NCI-H2081 (cell line): Measurements from ENCODE around the gene ANKRD65.
A peak's percentile ranks its signal among the peaks of the same experiment; 100 is the strongest.

ENCODE experiments used
- DNase-seq, 2 experiments: peaks; one replicate each; lab custom pipeline; 2025; lab: John Stamatoyannopoulos, UW

Gene ANKRD65

DNA sequence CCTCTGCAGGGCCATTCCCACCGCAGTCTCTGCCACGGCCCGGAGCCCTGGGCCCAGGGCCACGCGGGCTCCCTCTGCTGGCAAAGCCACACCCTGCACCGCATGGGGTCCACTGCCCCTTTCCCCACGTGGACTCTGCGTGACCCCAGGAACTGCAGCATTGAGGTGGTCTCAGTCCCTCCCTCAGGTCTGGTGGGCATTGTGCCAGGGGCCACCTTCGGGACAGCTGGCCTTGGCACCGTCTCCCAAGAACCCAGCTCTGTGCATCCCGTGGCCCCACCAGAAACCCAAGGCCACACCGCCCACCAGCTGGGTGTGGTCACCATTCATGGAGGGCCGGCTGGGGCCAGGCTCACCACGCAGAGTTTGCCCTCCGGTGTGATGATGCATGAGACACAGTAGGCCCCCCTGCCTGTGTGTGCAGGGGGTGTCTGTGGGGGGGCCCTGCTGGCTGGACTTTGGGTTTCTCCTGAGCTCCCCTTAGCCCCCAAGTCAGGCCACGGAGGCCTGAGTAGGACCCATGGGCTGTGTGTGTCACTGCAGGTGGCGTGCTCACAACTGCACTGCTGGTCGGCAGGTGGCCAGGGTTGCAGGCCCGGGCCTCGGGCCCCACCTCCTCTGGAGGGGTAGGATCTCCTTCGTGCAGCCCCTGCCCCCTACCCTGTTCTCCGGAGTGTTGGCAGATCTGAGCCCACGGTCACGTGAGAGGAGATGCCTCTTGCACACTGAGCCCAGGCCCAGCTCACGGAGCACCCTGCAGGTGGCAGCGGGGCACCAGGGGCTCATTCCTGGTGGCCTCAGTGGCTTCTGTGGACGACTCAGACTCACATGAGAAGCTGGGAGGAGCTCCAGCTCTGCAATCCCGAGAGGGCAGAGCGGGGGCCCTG is 20.2 kb upstream of the ANKRD65 start:
- DNase-seq = no peak

GRCh38 chr1:1440262-1441001 is 19.4 kb upstream of the ANKRD65 start:
- no peak for DNase-seq

DNA sequence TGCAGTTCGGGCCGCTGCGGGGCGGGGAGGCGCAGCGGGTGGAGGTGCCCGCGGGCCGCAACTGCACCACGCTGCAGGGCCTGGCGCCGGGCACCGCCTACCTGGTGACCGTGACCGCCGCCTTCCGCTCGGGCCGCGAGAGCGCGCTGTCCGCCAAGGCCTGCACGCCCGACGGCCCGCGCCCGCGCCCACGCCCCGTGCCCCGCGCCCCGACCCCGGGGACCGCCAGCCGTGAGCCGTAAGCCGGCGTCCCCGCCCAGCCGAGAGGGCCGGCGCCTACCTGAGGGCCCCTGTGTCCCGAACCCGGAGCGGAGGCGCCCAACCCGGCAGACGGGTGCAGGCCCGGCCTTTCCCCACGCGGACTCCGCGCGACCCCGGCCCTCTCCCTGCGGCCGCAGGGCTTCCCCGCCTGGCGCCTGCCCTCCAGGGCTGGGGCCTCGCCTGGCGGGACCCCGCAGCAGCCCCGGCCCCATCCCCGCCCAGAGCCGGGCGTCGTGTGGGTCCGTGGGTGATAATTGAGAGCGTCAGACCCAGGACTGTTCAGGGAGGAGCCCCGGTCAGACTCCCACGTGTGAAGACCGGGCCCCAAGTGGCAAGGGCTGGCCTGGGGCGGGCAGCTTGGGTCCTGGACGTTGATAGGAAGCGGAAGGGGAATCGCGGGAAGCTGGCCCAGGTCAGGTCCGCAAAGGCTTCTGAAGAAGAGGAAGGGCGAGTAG is 18.6 kb upstream of the ANKRD65 start:
- DNase-seq = no peak

- DNase-seq = no peak
These were observed 17.7 kb upstream of the ANKRD65 start for GRCh38 chr1:1438531-1439381.

DNA sequence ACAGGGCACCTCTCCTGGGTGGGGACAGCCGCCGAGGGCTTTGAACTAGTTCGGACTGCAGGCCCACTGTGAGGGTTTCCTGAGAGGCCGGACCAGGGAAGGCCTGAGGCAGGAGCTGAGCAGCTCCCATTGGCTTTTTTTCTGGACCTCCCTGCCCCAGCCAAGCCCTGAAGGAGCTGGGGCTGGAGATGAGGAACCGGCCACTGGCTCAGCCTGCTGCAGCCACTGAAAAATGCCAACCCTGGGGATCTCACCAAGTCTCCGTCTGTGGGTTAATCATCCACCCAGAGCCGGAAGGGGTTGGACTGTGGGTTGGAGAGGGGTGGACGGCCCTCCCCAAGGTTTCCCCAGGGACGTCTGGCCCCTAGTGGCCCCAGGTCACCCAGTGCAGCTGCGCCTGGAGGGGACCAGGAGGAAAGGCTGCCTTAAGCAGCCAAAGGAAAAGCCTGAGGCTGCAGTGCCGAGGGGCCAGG is 16.9 kb upstream of the ANKRD65 start:
- no peak for DNase-seq

DNA sequence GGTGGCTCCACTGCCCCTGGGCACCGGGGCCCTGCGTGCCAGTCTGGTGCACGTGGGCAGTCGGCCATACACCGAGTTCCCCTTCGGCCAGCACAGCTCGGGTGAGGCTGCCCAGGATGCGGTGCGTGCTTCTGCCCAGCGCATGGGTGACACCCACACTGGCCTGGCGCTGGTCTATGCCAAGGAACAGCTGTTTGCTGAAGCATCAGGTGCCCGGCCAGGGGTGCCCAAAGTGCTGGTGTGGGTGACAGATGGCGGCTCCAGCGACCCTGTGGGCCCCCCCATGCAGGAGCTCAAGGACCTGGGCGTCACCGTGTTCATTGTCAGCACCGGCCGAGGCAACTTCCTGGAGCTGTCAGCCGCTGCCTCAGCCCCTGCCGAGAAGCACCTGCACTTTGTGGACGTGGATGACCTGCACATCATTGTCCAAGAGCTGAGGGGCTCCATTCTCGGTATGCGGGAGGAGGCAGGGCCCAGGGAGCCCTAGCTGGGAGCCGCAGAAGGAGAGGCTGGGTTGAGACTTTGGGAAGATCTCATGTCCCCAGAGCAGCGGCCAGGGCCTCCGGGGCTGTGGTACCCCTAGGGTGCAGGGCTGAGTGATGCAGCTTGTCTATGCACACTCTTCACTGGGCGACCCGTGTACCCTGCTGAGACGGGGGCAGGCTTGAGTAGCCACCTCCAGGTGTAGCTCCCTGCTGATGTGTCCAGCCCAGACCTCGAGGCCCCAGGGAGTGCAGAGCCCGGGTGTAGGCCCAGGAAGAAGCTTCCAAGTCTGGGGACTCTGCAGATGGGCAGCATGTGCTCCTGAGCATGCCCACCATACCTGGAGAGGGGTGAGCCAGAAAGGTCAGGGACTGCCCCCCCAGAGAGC is 16.2 kb upstream of the ANKRD65 start:
- DNase-seq = no peak

- DNase-seq = no peak
These were observed 15.6 kb upstream of the ANKRD65 start for GRCh38 chr1:1436630-1437032.

GRCh38 chr1:1435911-1436629 is 15.0 kb upstream of the ANKRD65 start:
- DNase-seq = no peak

DNA sequence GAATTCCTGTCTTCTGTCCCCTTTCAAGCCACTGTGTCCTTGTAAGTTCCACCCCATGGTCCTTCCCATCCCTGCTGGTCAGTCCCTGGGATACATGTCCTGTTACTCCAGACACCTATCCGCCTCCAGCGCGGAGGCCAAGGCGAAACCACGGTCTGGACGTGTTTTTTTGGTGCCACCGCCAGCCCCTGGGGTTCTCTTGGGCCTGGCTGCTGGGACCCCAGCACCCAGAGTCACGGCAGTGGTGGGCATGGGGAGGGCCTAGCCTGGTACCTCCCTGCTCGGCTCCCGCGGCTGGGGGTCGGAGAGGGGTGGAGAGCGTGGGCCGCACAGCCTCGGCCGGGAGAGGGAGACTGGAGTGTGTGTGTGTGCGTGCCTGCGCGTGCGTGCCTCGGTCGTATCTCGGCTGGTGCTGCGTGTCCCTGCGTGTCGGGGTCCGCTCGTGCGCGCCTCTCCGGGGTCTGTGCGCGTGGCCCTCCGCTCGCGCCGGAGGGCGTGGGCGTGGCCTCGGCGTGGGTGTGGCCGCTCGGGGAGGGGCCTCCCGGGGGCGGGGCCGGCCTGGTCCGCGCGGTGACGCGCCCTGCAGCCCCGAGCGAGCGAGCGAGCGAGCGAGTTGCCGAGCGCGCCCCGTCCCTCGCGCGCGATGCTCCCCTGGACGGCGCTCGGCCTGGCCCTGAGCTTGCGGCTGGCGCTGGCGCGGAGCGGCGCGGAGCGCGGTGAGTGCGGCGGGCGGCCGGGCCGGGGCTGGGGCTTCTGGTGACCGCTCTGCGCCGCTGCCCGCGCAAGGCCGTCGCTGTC is 14.2 kb upstream of the ANKRD65 start, which contains the start of gene VWA1:
Gene VWA1 (plus strand): TSS at position 585 of the 798 bp plus-strand sequence. CDS start 59 bp downstream, at position 644.
- peak; percentile 42 to 49 for DNase-seq

DNA sequence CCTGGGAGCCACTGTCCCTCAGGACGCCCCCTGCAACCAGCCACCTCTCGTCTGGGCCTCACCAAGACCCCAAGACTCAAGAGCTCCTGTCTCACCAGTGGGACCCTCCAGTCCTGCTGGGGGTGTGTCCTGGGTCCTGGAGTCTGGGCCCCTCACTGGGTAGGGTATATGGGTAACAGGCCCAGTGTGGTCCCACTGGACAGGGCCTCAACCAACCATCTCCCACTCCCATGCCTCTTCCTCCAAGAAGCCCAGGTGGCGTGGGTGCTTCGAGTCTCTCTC is 13.7 kb upstream of the ANKRD65 start:
- DNase-seq = no peak

DNA sequence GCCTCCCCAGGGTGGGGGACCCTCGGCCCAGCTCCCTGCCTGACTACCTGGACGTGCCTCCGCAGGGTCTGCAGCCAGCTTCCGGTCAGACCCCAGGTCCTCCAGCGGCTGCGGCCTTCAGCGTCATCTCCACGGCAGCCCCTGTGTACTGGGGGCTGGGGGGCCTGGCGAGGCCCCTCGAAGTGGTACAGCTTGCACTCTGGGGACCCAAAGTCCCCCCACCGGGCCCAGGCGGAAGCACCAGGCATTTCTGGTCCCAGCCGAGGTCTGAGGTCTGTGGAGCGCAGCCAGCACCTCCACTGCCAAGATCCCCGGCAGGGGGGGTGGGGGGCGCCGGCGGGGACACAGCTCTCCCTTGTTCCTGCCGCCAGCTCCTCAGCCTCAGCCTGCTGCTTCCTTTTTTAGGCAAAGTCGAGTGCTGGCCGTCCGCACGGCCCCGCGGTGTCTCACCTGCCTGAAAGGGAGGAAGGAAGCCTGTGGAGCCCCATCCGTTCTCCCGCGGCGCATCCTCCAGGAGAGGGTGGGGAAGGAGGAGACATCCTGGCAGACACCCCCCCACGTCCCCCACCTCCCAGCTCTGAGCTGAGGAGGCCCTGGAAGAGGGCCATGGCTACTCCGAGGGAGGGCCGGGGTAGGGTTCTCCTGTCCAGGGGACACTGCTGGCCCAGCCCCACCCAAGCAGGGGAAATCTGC is 13.2 kb upstream of the ANKRD65 start:
- peak in 1 of 2 experiments; percentile 43 for DNase-seq

DNA sequence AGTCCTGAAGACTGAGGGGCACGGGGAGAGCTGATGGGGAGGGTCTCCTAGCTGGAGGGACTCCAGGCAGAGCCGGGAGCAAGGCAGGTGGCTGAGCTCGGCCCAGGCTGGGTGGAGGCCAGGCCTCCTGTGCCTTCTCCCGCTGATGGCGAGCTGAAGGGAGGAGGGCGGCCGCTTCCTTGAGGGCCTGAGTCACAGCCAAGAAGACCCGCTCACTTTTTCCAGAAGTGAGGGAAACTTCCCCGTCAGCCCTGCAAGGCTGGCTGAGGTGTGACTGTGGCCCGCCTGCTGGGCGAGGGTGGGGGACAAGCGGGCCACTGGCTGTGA is 12.7 kb upstream of the ANKRD65 start:
- no peak for DNase-seq

DNA sequence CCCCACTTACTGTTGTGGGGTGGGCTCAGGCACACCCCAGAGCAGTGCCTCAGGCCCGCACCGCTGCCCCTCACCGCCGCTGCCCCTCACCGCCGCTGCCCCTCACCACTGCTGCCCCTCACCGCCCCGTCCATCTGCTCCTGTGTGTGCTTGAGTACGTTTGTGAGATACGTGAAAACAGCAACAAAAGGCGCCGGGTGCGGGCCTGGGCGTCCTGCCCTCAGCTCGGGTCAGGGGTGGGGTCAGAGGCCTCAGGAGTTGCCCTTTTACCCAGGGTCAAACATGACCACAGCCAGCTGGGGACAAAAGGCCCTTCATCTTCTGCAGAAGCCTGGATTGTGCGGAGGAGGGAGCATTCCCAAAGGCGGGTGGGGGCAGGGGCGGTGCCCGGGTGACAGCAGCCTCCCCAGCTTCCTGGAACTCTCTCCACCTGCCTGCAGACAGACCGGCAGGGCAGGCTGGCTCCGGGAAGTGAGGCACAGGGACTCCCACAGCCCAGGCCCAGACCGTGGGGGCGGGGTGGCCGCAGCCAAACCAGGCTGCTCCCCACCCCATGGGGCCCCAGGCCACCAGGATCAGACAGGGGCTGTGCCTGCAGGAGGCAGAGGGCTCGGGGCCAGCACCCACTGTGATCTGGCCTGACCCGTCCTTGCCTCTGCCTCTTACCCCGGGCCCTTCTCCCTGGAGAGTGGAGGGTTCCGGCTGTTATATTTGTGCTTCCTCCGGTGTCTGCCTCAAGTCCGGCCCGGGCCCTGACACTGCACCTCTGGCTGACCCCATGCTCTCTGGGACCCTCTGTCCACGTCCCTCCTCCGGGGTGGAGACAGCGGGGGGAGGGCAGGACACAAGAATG is 12.1 kb upstream of the ANKRD65 start:
- no peak for DNase-seq

GRCh38 chr1:1432274-1432950 is 11.3 kb upstream of the ANKRD65 start:
- DNase-seq = no peak

DNA sequence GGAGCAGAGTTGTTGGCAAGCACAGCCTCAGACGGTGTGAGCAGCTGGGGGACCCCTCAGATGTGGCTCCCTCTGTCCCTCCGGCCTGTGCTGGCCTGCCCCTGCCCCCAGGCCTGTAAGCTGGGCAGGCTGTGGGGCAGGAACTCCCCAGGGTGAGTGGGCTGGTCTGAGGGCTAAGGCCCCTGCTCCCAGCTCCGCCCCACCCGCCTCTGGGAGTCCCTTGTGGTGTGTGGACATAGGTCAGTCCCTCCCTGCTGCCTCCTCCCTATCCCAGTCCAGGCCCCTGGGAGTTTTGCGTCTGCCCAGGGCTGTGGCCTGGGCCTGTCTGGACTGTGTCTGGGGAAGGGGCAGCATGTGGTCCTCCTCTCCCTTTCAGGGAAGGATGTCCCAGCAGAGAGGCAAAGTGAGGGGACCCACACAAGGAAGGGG is 10.8 kb upstream of the ANKRD65 start:
- DNase-seq = no peak

DNA sequence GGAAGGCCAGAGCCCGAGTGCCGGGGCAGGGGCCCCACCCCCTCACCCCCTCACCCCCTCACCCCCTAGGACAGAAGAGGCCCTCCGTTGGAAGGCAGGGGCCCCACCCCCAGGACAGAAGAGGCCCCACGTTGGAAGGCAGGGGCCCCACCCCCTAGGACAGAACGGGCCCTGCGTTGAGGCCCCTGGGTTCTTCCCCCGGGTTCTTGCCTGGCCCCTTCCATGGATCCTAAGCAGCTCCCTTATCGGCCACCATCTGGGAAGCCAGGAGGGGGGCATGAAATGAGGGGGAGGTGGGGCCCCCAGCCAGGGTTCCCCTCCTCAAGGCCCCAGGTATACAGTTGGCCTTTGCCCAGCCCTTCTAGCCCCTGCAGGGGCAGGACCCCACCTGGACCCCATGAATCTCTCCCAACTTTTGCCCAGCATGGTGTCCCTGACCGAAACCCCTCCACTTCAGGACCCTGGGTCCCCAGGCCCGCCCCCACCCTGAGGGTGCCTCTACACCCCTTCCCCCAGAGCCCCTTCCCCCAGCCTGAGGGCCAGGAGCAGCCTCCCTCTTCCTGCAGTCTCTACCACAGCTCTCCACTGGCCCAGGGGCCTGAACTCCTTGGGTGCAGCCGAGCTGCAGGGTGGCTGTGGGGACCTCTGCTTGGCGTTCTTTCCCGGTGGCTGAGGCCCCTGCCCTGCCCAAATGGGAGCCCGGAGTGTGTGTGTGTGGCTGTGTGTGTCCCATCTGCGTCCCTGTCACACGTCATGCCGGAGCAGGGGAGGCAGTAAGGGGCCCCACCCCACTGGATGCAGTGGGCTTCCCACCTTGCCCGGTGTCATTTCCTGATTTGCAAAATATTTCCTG is 10.1 kb upstream of the ANKRD65 start:
- DNase-seq = no peak
